ENCODE results near the gene UBASH3A.

- TF ChIP-seq CTCF (tag by site-specific recombination; IDR thresholded peaks at IDR 0.05) (no peak), ZNF791 (tag by site-specific recombination; IDR thresholded peaks at IDR 0.05) (no peak), ZNF544 (tag by site-specific recombination; IDR thresholded peaks at IDR 0.05) (no peak), ZNF121 (tag by site-specific recombination; IDR thresholded peaks at IDR 0.05) (no peak), ZNF274 (IDR thresholded peaks at IDR 0.05; ENCODE audit: low read length) (no peak), ZNF274 (tag by site-specific recombination; IDR thresholded peaks at IDR 0.05; ENCODE audit: borderline replicate concordance) (no peak), ZNF785 (tag by site-specific recombination; IDR thresholded peaks at IDR 0.05) (no peak), ZNF350 (tag by site-specific recombination; IDR thresholded peaks at IDR 0.05) (no peak), ZNF133 (tag by site-specific recombination; IDR thresholded peaks at IDR 0.05) (no peak), HIC1 (tag by site-specific recombination; IDR thresholded peaks at IDR 0.05) (no peak), ZBTB17 (tag by site-specific recombination; IDR thresholded peaks at IDR 0.05) (no peak)
These were observed 8.9 kb downstream of the UBASH3A start for GRCh38 chr21:42412636-42412933.
